Fibroblast of lung (primary cell): ENCODE results near the gene PLAAT2. TPM values are rescaled to one million over a fixed set of nuclear protein-coding genes. Genes with fewer than 3 reads are reported as not detected.
"Not testable (repeated sequence)": the region's sequence is repeated elsewhere in the genome, so short reads cannot be mapped to it uniquely, and the experiment has no call there.

Experiments
- DNase-seq, 2 donors: peaks; one replicate each; pipeline versions ENCODE4 v3.0.0 to v3.0.0-alpha.2; 2010; ENCODE audit warnings: low read depth in 2 of 2
- H2AFZ ChIP-seq: 2 replicates; pipeline ENCODE4 v1.5.1; 2012; ENCODE audit warnings: low read length, control low read depth, inconsistent platforms
- H3K27ac ChIP-seq: 2 replicates; pipeline ENCODE4 v1.5.1; 2011; ENCODE audit warnings: low read length, control low read depth; ENCODE audit not compliant: insufficient read depth
- H3K27me3 ChIP-seq: 2 replicates; pipeline ENCODE4 v1.5.1; 2011; ENCODE audit warnings: mild to moderate bottlenecking, low read length; ENCODE audit not compliant: control insufficient read depth, insufficient read depth
- H3K36me3 ChIP-seq: 2 replicates; pipeline ENCODE4 v1.5.1; 2011; ENCODE audit warnings: low read length; ENCODE audit not compliant: control insufficient read depth, insufficient read depth
- H3K4me1 ChIP-seq: 2 replicates; pipeline ENCODE4 v1.5.1; 2011; ENCODE audit warnings: low read length; ENCODE audit not compliant: control insufficient read depth, insufficient read depth; ENCODE audit errors: extremely low read depth
- H3K4me2 ChIP-seq: 2 replicates; pipeline ENCODE4 v1.5.1; 2011; ENCODE audit warnings: low read length, control low read depth; ENCODE audit not compliant: insufficient read depth; ENCODE audit errors: extremely low read depth
- H3K4me3 ChIP-seq, 4 experiments: fragments of 200-600 bp in 1 of 4; sonication (generic) in 1 of 4; replicated peaks in 1 of 4; 2 replicates each; pipeline ENCODE4 v1.5.1; 2011 to 2016; ENCODE audit warnings: low read length in 4 of 4, low read depth in 3 of 4, mild to moderate bottlenecking in 3 of 4, control low read depth in 2 of 4, inconsistent platforms in 1 of 4, mixed read lengths in 1 of 4; ENCODE audit not compliant: insufficient read depth in 1 of 4; ENCODE audit errors: control extremely low read depth in 1 of 4
- H3K79me2 ChIP-seq: 2 replicates; pipeline ENCODE4 v1.5.1; 2012; ENCODE audit warnings: mild to moderate bottlenecking, low read length, inconsistent platforms; ENCODE audit not compliant: control insufficient read depth, insufficient read depth
- H3K9ac ChIP-seq: 2 replicates; pipeline ENCODE4 v1.5.1; 2011; ENCODE audit warnings: mild to moderate bottlenecking, low read length, control low read depth; ENCODE audit not compliant: insufficient read depth
- H3K9me3 ChIP-seq: 2 replicates; pipeline ENCODE4 v1.5.1; 2012; ENCODE audit warnings: low read depth, low read length; ENCODE audit not compliant: control insufficient read depth, insufficient read depth
- H4K20me1 ChIP-seq: 2 replicates; pipeline ENCODE4 v1.5.1; 2011; ENCODE audit warnings: low read length; ENCODE audit not compliant: control insufficient read depth, insufficient read depth; ENCODE audit errors: extremely low read depth
- CTCF ChIP-seq, 2 donors: IDR thresholded peaks in 1 of 2; conservative IDR thresholded peaks in 1 of 2; 1 replicate in 1 of 2; 2 replicates in 1 of 2; pipeline ENCODE4 v1.5.1; 2011 to 2012; ENCODE audit warnings: low read length in 2 of 2, control low read depth in 1 of 2, inconsistent platforms in 1 of 2, low read depth in 1 of 2, mild to moderate bottlenecking in 1 of 2
- EZH2 ChIP-seq: IDR thresholded peaks from 2 replicates; pipeline ENCODE4 v1.5.1; 2012; ENCODE audit warnings: low read length, control low read depth, mild to moderate bottlenecking; ENCODE audit errors: missing control alignments
- polyA plus RNA-seq, 2 donors: library from polyadenylated mRNA; depleted of rRNA in 1 of 2; stranded (reverse) in 1 of 2; unstranded in 1 of 2; fragments of >200 nt; gene quantifications; 2 replicates each; pipeline ENCODE4 v1.2.1, GENCODE V29; 2011 to 2012; ENCODE audit warnings: missing spikeins in 1 of 2
- total RNA-seq: library from RNA; depleted of rRNA; stranded (reverse); fragments of >200 nt; gene quantifications from 2 replicates; pipeline ENCODE4 v1.2.1, GENCODE V29; 2014

Gene PLAAT2
- total and polyA plus RNA-seq, 2 donors (not counting 1 experiment from before 2014, with no cell fraction given), result not detected

GRCh38 chr11:63551889-63552266, 11.3 kb downstream of the PLAAT2 start:
- TF ChIP-seq EZH2 (no peak), CTCF (conservative IDR thresholded peaks at IDR 0.05 in 1 of 2, IDR thresholded peaks at IDR 0.05 in 1 of 2; ENCODE audit: low read depth in 1 of 2, low read length in 2 of 2) (no peak)
- Histone ChIP-seq H3K4me1 (no peaks in the 10 kb centered on the region), H3K4me3 (no peak overlapping the region), H3K9ac (no peak overlapping the region), H3K79me2 (no peaks in the 10 kb centered on the region), H3K9me3 (no peaks in the 10 kb centered on the region), H2AFZ (no peak overlapping the region), H3K36me3 (no peaks in the 10 kb centered on the region), H3K4me2 (no peak overlapping the region), H3K27ac (no peak overlapping the region), H3K27me3 (no peaks in the 10 kb centered on the region), H4K20me1 (no peaks in the 10 kb centered on the region)
- no peak for DNase-seq

- H3K27me3 ChIP-seq, result no peaks in the 10 kb centered on the region
- DNase-seq, result peak in 1 of 2 donors; percentile 8
- no peak overlapping the region for H3K27ac ChIP-seq
- no peak for TF ChIP-seq CTCF (conservative IDR thresholded peaks at IDR 0.05 in 1 of 2, IDR thresholded peaks at IDR 0.05 in 1 of 2; ENCODE audit: low read depth in 1 of 2, low read length in 2 of 2)
- no peak for TF ChIP-seq EZH2
- no peak overlapping the region for H3K9ac ChIP-seq
- no peak overlapping the region for H2AFZ ChIP-seq
- no peak overlapping the region for H3K4me2 ChIP-seq
- H3K4me1 ChIP-seq, result no peaks in the 10 kb centered on the region
- no peaks in the 10 kb centered on the region for H3K36me3 ChIP-seq
- no peaks in the 10 kb centered on the region for H3K79me2 ChIP-seq
- no peaks in the 10 kb centered on the region for H4K20me1 ChIP-seq
- no peaks in the 10 kb centered on the region for H3K9me3 ChIP-seq
- H3K4me3 ChIP-seq, result no peak overlapping the region
These were observed 11.9 kb downstream of the PLAAT2 start for GRCh38 chr11:63551091-63551888.

GRCh38 chr11:63550156-63550700, 13.0 kb downstream of the PLAAT2 start:
- H3K27me3 ChIP-seq, H3K79me2 ChIP-seq, H4K20me1 ChIP-seq, H3K27ac ChIP-seq, H2AFZ ChIP-seq, H3K9ac ChIP-seq, H3K4me3 ChIP-seq, H3K36me3 ChIP-seq, DNase-seq, H3K9me3 ChIP-seq, H3K4me2 ChIP-seq, H3K4me1 ChIP-seq: not testable (repeated sequence)
